ENCODE data around the gene B3GNT7.
A peak's percentile ranks its signal among the peaks of the same experiment; 100 is the strongest.
"Not testable (repeated sequence)": the region's sequence is repeated elsewhere in the genome, so short reads cannot be mapped to it uniquely, and the experiment has no call there.

The B3GNT7 gene

DNA sequence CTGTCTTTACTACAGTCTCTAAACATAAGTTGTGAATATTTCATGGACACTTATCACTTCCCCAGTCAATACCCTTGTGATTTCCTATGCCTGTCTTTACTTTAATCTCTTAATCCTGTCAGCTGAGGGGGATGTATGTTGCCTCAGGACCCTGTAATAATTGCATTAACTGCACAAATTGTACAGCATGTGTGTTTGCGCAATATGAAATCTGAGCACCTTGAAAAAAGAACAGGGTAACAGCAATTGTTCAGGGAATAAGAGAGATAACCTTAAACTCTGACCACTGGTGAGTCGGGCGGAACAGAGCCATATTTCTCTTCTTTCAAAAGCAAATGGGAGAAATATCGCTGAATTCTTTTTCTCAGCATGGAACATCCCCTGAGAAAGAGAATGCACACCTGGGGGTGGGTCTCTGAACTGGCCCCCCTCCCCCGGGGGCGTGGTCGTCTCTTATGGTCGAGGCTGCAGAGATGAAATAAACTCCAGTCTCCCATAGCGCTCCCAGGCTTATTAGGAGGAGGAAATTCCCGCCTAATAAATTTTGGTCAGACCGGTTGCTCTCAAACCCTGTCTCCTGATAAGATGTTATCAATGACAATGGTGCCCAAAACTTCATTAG is 19.4 kb upstream of the B3GNT7 start:
- not testable (repeated sequence) for H3K4me1 Mint-ChIP-seq, H3K36me3 Mint-ChIP-seq, H3K27me3 Mint-ChIP-seq, H3K9me3 Mint-ChIP-seq, H3K4me3 Mint-ChIP-seq, H3K27ac Mint-ChIP-seq

DNA sequence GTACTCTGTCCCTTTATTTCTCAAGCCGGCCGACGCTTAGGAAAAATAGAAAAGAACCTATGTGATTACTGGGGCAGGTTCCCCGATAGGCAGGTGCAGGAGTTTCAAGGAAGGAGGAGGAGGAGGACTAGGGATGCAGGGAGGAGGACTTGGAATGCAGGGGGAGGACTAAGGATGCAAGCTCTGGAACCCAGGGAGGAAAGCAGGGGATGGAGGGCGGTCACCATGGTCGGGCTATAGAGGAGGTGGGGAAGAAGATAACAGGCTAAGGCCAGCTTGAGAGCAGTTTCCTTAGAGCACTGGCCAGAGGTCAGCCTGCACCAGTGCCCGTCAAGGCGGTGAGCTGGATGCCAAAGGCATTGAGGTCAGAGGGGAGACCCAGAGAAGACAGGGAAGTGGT is 18.7 kb upstream of the B3GNT7 start:
- no peaks in the 10 kb centered on the region for H3K4me1 Mint-ChIP-seq
- H3K27ac Mint-ChIP-seq: no peak overlapping the region
- no peaks in the 10 kb centered on the region for H3K27me3 Mint-ChIP-seq
- H3K4me3 Mint-ChIP-seq: no peak overlapping the region
- no peaks in the 10 kb centered on the region for H3K9me3 Mint-ChIP-seq
- H3K36me3 Mint-ChIP-seq: no peaks in the 10 kb centered on the region

DNA sequence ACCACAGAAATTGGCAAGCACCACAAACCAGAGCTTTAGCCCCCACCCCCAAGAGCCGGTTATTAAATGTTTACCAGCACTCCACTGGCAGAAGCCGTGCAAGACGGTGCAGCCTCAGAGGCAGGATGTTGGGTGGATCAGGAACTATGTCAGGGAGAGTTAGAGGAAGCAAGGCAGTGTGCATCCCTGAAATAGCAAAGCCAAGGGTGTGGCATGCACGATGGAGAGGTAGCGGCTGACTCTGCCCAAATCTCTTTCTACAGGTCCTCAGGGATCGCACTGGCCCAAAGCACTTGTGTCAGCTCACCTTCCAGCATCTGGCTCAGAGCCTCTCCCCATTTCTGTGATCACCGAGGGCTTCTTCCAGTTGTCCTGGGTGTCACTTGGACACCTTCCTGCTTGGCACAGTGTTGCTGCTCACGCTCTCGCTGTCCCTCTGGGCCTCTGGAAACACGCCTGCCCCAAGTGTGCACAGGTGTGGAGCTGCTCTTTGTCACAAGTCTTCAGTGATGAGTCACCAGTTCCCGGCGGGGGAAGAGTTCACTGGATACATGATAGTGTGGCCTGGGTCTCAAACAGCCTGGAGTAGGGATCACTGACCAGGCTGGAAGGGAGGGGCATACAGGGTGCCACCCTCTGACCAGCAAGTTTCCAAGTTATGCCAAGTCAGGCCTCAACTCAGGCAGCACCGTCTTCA is 17.3 kb upstream of the B3GNT7 start:
- Mint-ChIP-seq H3K27me3 (no peaks in the 10 kb centered on the region), H3K27ac (no peak overlapping the region), H3K4me1 (no peaks in the 10 kb centered on the region), H3K36me3 (no peaks in the 10 kb centered on the region), H3K9me3 (no peaks in the 10 kb centered on the region), H3K4me3 (no peak overlapping the region)

DNA sequence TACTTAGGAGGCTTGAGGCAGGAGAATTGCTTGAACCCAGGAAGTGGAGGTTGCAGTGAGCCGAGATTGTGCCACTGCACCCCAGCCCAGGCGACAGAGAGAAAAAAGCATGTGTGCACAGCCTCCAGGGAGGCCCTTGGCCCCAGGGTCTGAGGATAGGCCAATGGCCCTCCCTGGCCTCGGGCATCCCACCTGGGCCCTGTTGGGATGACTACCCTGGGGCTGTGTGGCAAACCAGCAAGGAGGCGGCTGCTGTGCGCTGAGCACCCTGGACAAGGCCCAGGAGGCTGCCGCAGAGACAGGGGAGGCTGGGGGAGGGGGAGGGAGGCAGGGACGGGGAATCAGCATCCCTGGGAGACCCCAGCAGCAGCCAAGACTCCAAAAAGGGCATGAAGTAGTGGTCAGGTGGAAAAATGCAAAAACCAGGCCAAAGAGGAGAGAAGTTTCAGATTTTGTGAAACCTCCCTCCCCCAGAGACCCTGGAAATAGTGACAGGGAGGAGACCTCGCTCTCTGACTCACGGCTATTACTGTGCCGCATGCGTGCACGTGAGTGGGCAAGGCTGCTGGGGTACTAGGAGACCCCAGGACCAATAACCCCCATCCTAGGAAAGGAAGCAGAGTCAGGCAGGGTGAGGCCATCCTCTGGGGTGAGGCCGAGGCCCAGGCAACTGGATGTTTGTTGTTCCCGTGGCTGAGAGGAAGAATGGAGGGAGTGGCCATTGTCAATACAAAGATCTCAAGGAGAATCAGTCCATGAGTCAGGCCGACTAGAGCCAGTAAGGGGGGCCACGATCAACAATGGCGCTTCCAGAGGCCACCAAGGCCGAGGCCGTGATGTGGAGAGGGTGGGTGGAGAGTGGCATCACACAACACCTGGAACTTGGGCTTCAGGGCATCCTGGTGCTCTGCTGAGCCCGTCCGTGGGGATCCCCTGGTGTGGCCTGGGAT is 16.0 kb upstream of the B3GNT7 start:
- H3K4me3 Mint-ChIP-seq: no peak overlapping the region
- H3K27ac Mint-ChIP-seq: no peak overlapping the region
- H3K4me1 Mint-ChIP-seq: no peaks in the 10 kb centered on the region
- no peaks in the 10 kb centered on the region for H3K36me3 Mint-ChIP-seq
- H3K9me3 Mint-ChIP-seq: no peaks in the 10 kb centered on the region
- no peaks in the 10 kb centered on the region for H3K27me3 Mint-ChIP-seq

DNA sequence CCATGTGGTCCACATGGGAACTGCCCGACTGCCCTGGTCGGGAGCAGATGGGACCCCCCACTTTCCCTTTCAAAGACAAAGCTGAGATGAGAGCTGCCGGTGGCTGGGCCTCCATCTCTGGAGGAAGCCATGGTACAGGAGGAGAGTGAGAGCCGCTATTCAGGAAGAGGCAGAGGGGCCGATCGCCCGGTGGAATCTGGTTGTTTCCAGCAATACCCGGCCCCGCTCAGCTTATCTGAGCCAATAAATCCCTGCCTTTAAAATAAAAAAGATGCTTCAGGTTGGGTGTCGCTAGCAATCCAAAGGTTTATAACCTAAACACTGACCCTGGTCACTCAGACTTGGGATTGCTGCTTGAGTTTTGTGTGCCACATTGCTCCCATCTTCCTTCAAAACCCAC is 15.2 kb upstream of the B3GNT7 start:
- Mint-ChIP-seq H3K27me3 (no peaks in the 10 kb centered on the region), H3K9me3 (peaks cover 4% of the 10 kb centered on the region), H3K27ac (no peak overlapping the region), H3K4me1 (no peaks in the 10 kb centered on the region), H3K36me3 (no peaks in the 10 kb centered on the region), H3K4me3 (no peak overlapping the region)

DNA sequence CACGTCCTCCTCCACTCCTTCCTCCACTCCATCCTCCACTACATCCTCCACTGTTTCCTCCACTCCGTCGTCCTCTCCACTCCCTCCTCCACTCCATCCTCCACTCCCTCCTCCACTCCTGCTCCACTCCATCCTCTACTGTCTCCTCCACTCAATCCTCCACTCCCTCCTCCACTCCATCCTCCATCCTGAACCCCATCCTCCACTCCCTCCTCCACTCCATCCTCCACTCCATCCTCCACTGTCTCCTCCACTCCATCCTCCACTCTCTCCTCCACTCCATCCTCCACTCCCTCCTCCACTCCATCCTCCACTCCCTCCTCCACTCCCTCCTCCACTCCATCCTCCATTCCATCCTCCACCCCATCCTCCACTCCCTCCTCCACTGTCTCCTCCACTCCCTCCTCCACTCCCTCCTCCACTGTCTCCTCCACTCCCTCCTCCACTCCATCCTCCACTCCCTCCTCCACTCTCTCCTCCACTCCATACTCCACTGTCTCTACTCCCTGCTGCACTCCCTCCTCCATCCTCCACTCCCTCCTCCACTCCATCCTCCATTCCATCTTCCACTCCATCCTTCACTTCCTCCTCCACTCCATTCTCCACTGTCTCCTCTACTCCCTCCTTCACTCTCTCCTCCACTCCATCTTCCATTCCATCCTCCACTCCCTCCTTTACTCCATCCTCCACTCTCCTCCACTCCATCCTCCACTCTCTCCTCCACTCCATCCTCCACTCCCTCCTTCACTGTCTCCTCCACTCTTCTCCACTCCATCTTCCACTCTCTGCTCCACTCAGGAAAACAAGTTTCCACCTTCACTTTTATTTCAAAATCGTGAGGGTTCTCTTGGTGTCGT is 14.3 kb upstream of the B3GNT7 start:
- H3K27me3 Mint-ChIP-seq: no peaks in the 10 kb centered on the region
- H3K4me3 Mint-ChIP-seq: no peak overlapping the region
- peaks cover 4% of the 10 kb centered on the region for H3K9me3 Mint-ChIP-seq
- no peaks in the 10 kb centered on the region for H3K4me1 Mint-ChIP-seq
- no peak overlapping the region for H3K27ac Mint-ChIP-seq
- H3K36me3 Mint-ChIP-seq: no peaks in the 10 kb centered on the region

DNA sequence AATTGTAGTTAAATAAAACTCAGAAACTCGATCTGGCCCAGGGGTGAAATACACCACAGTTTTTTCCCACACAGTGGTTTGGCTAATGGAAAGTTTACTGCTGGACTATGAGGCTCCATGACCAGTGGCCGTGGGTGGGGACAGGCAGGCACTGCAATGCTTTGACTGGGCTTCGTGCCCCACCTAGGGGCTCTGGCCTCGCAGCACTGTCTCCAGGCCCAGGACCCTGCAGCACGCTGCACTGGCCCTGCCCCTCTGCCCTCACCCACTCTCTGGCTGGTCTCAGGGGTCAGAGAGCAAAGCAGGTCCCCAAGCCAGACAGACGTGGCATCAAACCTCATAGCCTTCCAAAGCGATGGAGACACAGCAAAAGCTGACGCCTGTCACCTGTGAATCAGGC is 13.4 kb upstream of the B3GNT7 start:
- Mint-ChIP-seq H3K36me3 (no peaks in the 10 kb centered on the region), H3K4me3 (no peak overlapping the region), H3K27ac (no peak overlapping the region), H3K4me1 (no peaks in the 10 kb centered on the region), H3K9me3 (peaks cover 4% of the 10 kb centered on the region), H3K27me3 (no peaks in the 10 kb centered on the region)

DNA sequence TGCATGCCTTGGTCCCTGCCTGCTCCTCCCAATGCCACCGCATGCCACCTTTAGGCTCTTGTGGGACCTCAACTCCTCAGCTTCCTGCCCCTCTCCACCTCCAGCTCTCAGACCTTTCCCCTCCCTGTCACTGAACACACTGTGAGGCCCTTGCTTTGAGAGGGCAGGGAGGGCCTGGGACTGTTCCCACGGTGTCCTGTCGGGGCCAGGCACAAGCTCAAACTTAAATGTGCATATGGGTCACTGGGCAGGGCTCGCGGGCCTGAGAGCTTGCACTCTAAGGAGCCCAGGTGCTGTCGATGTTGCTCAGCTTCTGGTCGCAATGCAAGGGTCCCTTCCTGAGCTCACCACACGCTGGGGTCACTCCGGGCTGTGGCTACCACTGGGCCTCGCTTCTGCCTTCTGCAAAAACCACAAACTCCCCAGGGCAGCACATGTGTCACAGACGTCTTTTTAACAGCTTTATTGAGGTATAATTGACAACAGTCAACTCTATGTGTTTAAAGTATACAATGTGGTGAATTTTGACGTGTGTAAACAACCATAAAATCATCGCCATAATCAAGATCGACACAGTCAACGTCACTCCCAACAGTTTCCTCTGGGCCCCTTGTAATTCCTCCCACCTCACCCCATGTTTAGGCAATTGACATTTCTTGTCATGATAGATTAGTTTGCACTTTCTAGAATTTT is 11.9 kb upstream of the B3GNT7 start:
- Mint-ChIP-seq H3K4me1 (no peaks in the 10 kb centered on the region), H3K36me3 (no peaks in the 10 kb centered on the region), H3K27ac (no peak overlapping the region), H3K9me3 (peaks cover 4% of the 10 kb centered on the region), H3K4me3 (no peak overlapping the region), H3K27me3 (no peaks in the 10 kb centered on the region)

DNA sequence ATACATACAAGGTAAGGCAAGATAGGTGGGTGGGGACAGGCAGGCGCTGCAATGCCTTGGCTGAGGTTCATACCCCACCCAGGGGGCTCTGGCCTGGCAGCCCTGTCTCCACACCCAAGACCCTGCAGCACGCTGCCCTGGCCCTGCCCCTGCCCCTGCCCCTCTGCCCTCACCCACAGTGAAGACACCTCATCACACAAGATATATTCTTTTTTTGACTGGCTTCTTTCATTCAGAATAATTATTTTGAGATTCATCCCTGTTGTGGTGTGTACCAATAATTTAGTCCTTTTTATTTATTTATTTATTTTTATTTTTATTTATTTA is 11.4 kb upstream of the B3GNT7 start:
- H3K27ac Mint-ChIP-seq: no peak overlapping the region
- no peak overlapping the region for H3K4me3 Mint-ChIP-seq
- H3K9me3 Mint-ChIP-seq: peaks cover 4% of the 10 kb centered on the region
- no peaks in the 10 kb centered on the region for H3K36me3 Mint-ChIP-seq
- no peaks in the 10 kb centered on the region for H3K27me3 Mint-ChIP-seq
- H3K4me1 Mint-ChIP-seq: no peaks in the 10 kb centered on the region

DNA sequence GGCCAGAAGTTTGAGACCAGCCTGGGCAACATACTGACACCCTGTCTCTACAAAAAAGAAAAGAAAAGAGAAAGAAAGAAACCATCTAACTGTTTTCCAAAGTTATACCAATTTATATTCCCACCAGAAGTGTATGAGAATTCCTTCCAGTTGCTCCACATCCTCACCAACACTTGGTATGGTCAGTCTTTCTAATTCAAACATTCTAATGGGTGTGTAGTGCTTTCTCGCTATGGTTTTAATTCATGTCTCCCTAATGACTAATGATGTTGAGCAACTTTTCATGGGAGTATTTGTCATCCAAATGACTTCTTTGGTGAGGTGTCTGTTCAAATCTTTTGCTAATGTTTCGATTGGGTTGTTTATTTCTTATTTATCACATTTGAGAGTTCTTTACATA is 10.5 kb upstream of the B3GNT7 start:
- Mint-ChIP-seq H3K9me3 (peaks cover 4% of the 10 kb centered on the region), H3K27ac (no peak overlapping the region), H3K36me3 (no peaks in the 10 kb centered on the region), H3K4me3 (no peak overlapping the region), H3K4me1 (no peaks in the 10 kb centered on the region), H3K27me3 (no peaks in the 10 kb centered on the region)

DNA sequence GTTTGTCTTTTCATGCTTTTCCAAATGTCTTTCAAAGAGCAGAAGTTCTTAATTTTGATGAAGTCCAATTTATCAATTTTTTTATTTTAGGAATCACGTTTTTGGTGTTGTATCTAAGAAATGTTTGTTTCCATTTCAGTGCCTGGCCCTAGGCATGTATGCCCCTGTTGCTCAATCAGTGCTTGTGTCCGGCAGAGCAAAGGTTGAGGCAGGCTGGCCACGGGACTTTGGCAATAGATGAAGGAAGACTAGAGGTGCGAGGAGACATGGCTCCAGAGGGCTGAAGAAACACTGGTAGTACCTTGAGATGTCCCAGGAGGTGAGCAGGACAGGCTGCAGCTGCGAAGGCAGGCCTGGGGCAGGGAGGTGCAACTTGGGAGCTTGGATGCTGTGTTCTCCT is 10.1 kb upstream of the B3GNT7 start:
- Mint-ChIP-seq H3K9me3 (peaks cover 4% of the 10 kb centered on the region), H3K36me3 (no peaks in the 10 kb centered on the region), H3K27me3 (no peaks in the 10 kb centered on the region), H3K4me1 (no peaks in the 10 kb centered on the region), H3K4me3 (no peak overlapping the region), H3K27ac (no peak overlapping the region)

DNA sequence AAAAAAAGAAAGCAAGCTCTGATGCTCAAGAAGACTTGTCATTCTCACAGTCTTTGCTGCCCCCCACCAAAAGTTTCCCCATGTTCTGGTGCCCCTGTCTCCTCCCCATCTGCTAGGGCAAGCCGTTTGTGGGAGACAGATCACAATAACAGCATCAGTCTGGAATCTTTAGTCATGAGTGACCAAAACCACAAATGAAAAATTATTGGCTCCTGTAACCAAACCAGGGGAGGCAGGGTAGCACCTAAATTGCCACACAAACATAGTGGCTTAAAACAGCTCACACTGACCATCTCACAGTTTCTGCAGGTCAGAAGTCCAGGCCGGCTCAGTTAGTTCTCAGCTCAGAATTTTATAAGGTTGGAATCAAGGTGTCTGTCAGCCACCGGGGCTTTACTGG is 9.1 kb upstream of the B3GNT7 start:
- Mint-ChIP-seq H3K27ac (peak overlapping the region; percentile 72), H3K4me1 (peaks cover under 1% of the 10 kb centered on the region), H3K9me3 (peaks cover 4% of the 10 kb centered on the region), H3K27me3 (peaks cover under 1% of the 10 kb centered on the region), H3K4me3 (no peak overlapping the region), H3K36me3 (no peaks in the 10 kb centered on the region)

DNA sequence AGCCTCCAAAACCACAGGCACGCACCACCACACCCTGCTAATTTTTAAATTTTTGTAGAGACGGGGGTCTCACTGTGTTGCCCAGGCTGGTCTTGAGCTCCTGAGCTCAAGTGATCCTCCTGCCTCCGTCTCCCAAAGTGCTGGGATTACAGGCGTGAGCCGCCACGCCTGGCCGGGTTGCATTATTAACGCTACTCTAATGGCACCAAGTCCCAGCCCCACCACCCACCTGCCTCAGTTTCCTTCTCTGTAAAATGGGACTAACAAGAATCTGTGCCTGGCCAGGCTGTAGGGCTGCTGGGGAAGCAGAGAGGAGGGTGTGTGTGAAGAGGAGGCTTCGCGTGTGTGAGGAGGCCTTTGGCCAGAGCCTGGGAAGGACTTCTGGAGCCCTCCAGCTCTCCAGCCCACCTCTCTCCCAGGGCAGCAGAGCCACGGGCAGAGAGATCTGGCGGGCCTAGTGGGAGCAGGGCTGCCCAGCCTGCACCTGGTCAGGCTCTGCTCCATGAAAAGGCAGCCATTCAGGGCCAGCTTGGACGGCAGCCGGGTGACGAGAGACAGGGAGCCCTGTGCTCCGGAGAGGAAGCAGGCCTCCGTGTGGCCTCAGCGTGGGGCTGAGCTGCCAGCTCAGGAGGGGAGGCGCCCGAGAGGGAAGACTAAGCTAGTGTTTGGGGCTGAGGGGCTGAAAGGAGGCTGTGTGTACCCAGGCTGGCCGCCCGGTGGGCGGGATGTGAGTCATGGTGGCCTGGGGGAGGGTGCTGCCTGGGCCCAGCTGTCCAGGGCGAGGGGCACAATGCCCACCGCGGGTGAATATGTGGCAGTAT is 7.4 kb upstream of the B3GNT7 start:
- Mint-ChIP-seq H3K27ac (no peak overlapping the region), H3K4me1 (peaks cover 7% of the 10 kb centered on the region), H3K27me3 (peaks cover 2% of the 10 kb centered on the region), H3K36me3 (no peaks in the 10 kb centered on the region), H3K9me3 (peaks cover 4% of the 10 kb centered on the region), H3K4me3 (no peak overlapping the region)

DNA sequence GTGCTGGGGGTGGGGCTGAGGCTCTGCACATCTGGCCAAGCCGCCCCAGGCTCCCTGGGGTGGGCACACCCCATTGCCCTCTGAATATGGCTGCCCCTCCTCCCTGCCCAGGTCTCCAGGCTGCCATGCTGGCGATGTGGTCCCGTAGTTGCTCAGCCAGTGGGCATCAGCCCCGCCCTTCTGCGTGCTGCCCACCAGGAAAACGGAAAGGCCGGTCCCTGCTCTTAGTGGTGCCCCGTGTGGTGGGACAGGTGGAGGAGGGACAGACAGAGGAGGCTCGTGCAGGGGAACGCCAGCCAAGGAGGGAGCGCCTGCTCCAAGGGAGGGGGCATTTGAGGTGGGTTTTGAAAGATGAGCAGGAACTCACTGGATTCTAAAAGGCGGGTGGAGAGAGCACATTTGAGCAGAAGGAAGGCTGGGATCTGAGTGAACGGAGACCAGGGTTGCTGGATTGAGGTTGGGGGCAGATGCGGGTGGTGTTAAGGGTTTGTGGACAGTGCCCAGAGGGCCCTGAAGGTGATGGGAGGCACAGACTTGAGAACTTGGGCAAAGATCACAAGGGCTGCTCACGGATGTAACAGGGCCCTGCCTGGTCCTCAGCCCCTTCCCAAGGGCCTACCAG is 6.7 kb upstream of the B3GNT7 start:
- Mint-ChIP-seq H3K9me3 (peaks cover 4% of the 10 kb centered on the region), H3K36me3 (no peaks in the 10 kb centered on the region)

More for the DNA sequence above, 6.7 kb upstream of the B3GNT7 start:
- Mint-ChIP-seq H3K27me3 (peaks cover 7% of the 10 kb centered on the region), H3K4me3 (no peak overlapping the region), H3K4me1 (peaks cover 14% of the 10 kb centered on the region), H3K27ac (no peak overlapping the region)

All from activated naive CD4-positive, alpha-beta T cell treated with anti-CD3 and anti-CD28 coated beads, Interleukin-2, amount 50 U/mL, for 24 hours (primary cell).